Adipose tissue (tissue), 3 donors: ENCODE results near the gene USH1C. TPM values are rescaled to one million over a fixed set of nuclear protein-coding genes. Genes with fewer than 3 reads are reported as not detected.

ENCODE experiments used
- H3K27ac ChIP-seq: one replicate; pipeline ENCODE4 v1.5.1; 2013; ENCODE audit warnings: low read depth, low read length
- WGBS, 3 donors: extraction: QIAGEN DNeasy Blood & Tissue Kit; methylation state at CpG; one replicate each; pipeline ENCODE4 v1.1.7; 2013; 5-methylcytosine and 5-hydroxymethylcytosine counted together
- polyA plus RNA-seq, 3 donors: library from polyadenylated mRNA; stranded (reverse); fragments of 200-250 nt; gene quantifications; one replicate each; pipeline ENCODE4 v1.2.3, GENCODE V29; 2013
- donor health status: healthy with polysubstance abuse.
- donor health status: Bipolar disorder and iron deficiency.
- donor health status: healthy.

The USH1C gene
- polyA plus RNA-seq, 3 donors: 0.67 to 1.8 (median 1.4) TPM

DNA sequence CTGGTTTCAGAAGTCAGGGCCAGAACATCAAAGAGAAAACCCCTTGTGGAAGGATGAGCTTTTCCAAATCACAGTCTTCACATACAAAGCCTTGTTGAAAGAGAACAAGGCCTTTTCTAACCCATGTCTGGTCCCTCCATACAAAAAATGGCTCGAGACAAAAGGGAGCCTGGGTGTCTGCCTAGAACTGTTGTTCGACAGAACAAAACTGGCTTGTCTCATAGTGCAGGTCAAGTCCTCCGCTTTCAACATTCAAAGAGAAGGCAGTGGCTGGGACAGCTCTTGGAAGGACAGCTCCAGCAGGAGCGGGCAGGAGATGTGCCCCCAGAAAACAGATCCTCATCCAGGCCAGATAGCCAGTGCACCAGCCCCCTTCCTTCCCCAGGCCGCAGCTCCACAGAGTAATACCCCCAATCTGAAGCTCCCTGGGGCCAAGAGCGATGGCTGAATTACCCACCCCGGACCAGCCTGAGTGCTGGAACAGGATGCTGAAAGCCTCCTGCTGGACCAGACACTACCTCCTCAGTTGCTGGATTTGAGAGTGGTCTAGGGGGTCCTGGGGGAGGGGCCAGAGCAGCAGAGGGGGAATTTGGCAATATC is 27.6 kb downstream of the USH1C start:
- WGBS, 3 donors: 90 to 92% (median 90%) methylated on average over 7 of the region's 7 CpGs
- no peak overlapping the region for H3K27ac ChIP-seq

DNA sequence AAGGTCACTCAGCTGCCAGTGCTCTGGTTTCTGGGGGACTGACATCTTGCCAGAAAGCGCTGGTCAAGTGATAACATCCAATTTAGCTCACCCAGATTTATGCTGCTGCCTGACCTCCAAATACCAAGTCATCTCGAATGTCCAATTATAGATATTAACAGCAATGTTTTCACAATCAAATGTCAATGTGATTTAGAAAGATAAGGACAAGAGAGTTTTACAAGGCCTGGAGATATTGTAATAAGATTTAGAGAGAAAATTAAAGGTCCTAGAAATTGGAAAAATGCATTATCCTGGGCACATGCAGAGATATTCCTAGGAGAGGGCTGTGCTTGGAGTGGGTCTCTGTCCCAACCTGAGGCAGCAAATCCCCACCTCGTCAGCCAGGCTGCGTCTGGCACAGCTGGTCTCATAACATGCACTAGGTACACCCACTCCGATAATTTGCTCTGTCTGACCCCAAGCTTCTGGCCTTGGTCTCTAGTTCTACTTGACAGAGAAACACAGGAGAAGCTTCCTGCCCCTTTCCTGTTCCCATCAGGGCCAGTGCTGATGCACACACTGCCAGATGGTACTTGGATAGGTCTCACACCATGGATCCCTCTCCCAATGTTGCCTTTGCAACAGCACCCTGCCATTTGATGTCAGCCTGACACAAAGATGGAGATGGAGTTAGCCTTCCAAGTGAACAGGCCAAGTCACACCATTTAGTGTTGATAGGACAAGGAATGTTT is 28.6 kb downstream of the USH1C start:
- WGBS, 3 donors: 67 to 74% (median 72%) methylated on average over 5 of the region's 5 CpGs
- H3K27ac ChIP-seq: no peak overlapping the region

DNA sequence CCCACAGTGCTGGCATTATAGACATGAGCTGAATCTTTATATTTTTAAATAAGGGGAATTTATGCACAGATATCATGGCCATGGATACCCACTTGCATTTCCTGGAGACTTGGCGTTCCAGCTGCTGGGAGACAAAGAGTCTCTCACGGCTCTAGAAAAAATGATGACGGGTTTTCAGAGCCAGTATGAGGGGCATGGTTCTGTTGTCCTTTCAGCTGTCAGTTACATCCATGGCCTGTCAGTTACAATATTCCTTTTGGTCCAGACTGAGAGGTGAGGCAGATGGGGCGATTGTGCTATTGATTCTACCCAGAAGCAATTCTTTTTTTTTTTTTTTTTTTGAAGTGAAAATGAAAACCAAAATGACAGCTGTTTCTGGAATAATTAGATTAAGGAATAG is 29.7 kb downstream of the USH1C start:
- 84 to 86% (median 86%) methylated on average over 4 of the region's 4 CpGs for WGBS, 3 donors
- no peak overlapping the region for H3K27ac ChIP-seq

DNA sequence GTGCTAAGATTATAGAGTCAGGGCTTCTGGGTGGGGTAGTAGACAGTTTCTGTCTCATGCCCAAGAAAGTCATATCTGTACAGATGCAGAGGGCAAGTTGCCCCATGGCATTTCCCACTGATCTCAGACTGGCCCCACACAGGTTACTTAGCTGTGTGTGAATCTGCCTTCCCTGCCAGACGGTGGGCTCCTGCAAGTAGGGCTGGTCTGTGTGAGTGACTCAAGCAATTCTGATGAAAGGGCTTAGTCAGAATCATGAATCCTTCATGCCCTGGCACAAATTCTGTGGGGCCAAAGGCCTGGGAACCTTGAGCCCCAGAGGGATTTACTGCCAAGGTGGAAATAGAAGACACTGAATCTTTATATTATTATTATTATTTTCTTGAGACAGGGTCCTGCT is 30.4 kb downstream of the USH1C start:
- WGBS, 3 donors: 76 to 95% (median 95%) methylated on average over 1 of the region's 1 CpG
- H3K27ac ChIP-seq: no peak overlapping the region

DNA sequence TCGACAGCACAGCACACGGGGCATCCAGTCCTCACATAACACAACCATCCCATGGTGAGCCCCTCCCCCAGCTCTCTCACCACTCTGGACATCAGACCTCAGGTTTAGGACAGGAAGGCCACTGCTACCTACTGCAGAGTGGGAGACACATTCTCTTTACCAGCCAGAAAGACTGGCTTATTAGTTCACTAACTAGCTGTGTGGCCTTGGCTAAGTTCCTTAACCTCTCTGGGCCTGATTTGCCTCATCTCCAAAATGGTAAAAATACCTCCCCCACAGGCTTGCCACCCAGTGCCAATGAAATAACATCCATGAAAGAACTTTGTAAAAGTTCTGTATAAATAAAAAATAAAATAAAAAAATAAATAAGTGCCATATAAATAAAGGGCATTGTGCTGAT is 32.1 kb downstream of the USH1C start:
- WGBS, 3 donors: 42 to 60% (median 51%) methylated on average over 2 of the region's 2 CpGs
- H3K27ac ChIP-seq: no peak overlapping the region

DNA sequence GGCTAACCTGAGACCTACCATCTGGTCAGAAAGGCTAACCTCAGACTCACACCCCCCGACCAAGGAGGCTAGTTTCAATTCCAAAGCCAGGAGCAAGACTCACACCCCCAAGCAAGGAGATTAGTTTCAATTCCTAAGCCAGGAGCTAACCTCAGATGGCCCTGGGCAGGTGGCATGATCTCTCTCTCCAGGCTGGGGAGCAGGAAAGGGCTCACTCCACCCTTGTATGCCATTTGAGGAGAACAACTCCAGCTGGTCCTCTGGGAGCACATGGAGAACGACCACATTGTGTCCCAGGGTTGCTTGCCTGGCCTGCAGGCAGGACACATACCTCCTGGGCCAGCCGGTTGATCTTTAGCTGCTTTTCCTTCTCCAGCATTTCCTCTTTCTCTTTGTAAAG is 32.6 kb downstream of the USH1C start:
- no peak overlapping the region for H3K27ac ChIP-seq
- 46 to 88% (median 57%) methylated on average over 3 of the region's 3 CpGs for WGBS, 3 donors

DNA sequence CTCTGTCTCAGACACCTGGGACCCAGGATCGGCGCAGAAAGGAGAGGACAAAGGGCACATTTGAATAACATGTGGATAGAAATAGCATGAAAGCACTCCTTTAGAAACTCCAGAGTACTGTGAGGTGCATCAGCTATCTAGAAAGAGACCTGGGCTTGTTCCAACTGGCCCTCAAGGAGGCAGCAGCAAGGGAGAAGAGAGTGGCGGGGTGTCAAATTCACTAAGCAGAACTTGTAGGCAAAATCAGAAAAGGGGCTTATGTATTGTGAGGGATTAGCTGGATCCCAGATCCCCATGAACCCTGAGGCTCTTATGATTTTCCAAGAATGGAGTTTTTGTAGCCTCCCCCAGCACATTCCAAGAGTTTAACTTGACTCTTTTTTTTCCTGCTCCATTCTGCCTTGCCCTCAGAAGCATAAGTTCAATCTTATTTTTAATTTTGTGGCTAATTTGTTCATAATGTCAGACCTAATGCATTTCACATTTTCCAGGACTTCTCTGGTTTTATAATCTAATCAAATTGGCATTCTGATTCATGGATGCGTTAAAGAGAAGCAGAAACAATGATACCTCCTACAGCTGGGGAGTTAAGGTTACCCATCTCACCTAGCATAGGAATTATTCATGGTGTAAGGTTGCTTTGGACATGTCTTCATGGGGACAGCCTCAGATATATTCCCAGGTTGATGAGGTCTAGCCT is 33.6 kb downstream of the USH1C start:
- H3K27ac ChIP-seq: no peak overlapping the region
- WGBS, 3 donors: 61 to 88% (median 79%) methylated on average over 4 of the region's 4 CpGs

DNA sequence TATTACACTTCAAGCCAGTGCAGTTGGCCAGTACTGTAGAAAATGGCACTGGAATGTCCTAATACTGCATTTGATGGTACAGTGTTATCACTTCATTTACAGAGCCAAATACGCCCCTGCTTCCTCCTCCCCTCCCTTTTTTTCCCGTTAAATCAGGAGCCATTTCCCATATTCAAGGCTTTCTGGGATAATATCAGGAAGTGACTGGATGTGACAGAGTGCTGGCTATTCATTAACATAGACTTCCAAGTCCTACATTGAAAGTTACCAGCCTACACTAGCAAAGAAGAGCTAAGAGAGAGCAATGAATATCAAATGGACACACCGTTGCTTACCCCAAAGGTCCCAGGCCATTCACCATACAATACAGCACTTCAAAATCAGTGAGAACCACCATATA is 35.4 kb downstream of the USH1C start:
- no peak overlapping the region for H3K27ac ChIP-seq
- 36 to 41% (median 39%) methylated on average over 3 of the region's 3 CpGs for WGBS, 3 donors

DNA sequence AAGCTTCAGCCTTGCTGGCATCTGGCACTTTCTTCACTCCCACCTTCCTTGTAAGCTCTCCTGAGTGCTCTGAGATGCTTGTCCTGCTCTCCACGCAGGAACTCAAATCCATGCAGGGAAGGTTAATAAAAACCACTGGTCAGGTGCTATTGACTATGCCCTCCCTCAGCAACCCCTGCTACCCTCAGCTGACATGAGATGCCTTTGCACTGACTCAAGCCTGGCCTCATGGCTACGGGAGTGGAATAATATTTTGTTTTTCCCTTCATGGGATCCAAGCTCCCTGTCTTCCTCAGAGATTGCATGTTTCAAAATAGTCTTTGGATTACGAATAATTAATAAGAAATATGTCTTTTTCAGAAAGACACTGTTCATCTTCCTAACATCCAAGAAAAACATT is 35.9 kb downstream of the USH1C start:
- no peak overlapping the region for H3K27ac ChIP-seq
- WGBS, 3 donors: 41 to 55% (median 48%) methylated on average over 3 of the region's 3 CpGs

DNA sequence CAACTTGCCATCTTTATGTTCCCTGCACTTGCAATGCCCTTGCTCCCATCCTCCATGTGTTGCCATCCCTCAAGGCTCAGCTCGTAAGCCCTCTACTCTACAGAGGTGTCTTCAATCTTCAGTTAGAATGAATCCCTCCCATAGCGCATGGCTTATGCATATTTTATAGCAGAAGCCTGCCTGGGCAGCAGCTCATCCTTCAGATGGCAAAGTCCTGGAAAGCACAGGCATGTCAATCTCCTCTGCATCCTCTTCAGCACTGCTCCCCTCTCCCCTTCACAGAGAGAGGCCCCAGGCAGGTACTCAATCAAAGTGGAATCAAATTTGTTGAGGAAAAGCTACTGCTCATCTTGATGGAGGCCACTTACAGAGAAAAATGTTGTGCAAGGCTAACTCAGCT is 36.4 kb downstream of the USH1C start:
- 88 to 94% (median 90%) methylated on average over 2 of the region's 2 CpGs for WGBS, 3 donors
- no peak overlapping the region for H3K27ac ChIP-seq

DNA sequence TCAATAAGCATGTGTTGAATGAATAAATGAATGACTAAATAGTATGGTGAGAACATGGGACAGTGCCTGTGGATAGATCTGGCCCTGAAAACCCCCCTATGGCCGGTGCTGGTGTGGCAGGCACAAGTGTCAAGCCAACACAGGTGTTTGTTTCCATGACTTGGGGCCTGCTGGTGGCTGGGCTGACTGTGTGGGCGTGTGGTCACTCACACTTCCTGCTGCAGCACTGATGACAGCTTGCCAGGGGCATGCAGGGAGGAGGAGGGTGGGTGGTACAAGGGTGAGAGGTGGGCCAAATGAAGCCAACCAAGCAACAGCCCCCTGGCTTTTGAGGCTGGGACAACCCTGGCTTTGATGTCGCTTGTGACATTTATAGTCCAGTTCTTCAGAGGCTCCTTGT is 37.3 kb downstream of the USH1C start:
- WGBS, 3 donors: 66 to 77% (median 76%) methylated on average over 3 of the region's 3 CpGs
- H3K27ac ChIP-seq: no peak overlapping the region

DNA sequence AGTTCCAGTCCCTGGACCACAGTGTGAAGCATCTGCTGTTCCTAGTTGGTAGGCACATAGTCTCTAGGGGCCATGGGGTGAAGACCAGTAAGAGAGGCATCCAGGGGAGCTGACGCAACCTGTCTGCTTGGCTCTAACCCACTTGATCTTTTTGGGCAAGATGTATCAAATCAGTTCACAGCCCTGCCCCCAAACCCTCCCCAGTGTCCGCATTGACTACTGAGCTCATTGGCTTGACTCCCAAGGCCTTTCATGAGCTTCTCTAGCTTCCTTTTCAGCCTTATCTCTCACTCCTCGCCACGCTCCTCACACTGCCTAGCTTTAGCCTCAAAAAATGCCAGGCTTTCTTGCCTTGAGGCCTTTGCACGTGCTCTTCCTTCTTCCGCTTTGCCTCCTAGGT is 37.9 kb downstream of the USH1C start:
- WGBS, 3 donors: 79 to 92% (median 86%) methylated on average over 6 of the region's 6 CpGs
- no peak overlapping the region for H3K27ac ChIP-seq

DNA sequence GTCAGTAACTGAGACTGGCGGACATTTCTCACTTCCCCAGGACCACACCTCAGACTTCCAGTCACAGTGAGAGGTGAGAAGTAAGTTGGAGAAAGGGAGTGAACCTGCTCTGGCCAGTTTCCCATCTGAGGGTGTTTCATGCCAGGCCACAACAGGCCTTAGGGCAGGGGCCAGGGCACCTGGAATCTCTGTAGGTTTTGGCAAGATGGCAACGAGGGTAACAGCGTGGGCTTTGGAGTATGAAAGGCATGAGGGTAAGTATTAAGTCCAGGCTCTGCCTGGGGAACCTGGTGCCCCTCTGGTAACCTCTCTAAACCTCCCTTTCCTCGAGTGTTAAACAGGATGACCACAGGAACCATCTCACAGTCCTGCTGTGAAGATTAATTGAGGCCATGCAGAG is 39.1 kb downstream of the USH1C start:
- no peak overlapping the region for H3K27ac ChIP-seq
- 81 to 89% (median 84%) methylated on average over 4 of the region's 4 CpGs for WGBS, 3 donors

DNA sequence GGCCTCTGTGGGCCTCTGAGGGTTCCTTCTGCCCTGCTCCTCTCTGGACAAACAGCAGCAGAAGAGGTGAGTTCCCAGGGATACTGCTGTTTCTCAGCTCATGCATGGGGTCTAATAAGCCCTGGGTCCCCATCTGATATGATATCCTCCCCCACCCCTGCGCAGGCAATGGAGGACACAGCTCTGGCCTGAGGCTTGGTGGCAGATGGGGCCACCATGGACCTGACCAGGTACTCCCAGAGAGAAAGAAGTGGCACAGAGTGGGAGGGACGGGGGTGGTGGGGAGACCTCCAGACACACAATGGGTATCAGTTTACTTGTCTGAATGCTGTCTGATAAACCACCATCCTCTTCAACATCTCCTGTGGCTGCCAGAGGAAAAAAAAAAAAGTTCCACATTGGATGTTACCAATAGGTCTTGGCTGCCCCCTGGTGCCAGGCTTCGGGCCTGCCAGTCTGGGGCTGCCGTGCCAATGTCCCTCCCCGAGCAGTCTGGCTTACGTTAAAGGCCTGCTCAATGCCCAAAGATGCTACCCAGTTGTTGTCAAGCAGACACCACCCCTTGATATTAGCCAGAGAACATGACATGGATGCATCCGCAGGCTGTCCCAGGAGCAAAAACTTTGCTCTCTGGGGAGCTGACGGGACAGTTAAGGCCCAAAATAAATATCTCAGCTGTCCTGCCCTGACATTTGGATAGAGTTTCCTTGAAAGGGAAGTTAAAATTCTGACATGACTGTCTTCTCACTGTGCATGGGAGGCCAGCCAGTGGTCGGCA is 39.7 kb downstream of the USH1C start:
- H3K27ac ChIP-seq: no peak overlapping the region
- 36 to 40% (median 38%) methylated on average over 9 of the region's 9 CpGs for WGBS, 3 donors

DNA sequence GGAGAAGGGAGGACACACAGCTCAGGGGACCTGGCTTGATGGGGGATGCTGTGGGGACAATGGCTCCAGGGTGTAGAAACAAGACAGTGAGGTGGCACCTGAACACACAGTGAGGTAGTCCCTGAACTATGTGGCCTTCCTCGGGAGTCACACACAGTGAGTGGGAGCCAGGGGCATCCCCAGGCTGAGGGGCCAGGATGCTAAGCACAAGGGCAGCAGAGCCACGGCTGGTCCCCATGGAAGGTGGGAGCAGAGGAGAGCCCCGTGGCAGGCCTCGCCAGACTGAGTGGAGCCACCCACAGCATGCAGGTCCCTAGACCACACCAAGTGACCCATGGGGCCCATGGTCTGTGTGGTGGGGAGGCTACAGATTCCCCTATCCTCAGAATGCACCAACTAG is 41.6 kb downstream of the USH1C start:
- H3K27ac ChIP-seq: no peak overlapping the region
- 86 to 94% (median 88%) methylated on average over 4 of the region's 4 CpGs for WGBS, 3 donors

DNA sequence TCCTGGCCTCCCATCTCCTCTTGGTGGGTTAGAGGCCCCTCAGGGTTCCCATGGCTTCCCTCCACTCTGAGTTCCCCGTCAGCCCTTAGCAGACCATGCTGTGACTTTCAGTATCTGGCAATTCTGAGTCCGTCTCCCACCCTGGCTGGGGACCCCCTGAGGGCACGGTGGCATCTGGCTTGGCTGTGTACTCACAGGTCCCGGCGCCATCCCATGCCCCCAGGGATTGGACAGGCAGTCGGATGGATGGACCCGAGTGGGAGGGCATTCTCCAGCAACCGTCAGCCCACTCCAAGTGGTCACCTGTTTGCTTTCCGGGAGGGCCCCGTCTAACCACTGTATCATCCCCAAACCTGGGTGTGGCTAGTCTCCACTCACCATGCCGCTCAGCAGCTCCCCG is 43.5 kb downstream of the USH1C start:
- 89 to 92% (median 91%) methylated on average over 12 of the region's 12 CpGs for WGBS, 3 donors
- H3K27ac ChIP-seq: no peak overlapping the region

DNA sequence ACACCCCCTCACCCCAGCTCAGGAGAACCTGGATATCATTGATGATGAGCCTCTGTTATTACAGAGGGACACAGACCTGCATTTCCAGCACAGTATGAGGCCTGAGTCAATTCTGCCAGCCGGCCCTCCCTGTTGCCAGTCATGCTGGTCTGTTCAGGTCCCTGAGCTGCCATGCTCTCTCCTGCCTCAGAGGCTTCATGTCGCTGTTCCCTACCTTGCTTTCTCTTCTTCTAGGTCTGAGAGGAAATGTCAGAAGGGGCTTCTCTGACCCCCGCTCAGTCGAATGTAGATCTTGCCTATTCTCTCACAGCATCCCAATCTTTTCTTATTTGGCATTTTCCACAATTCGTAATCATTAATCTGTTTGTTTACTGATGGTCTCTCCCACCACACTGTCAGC is 45.7 kb downstream of the USH1C start:
- 81 to 91% (median 87%) methylated on average over 5 of the region's 5 CpGs for WGBS, 3 donors

DNA sequence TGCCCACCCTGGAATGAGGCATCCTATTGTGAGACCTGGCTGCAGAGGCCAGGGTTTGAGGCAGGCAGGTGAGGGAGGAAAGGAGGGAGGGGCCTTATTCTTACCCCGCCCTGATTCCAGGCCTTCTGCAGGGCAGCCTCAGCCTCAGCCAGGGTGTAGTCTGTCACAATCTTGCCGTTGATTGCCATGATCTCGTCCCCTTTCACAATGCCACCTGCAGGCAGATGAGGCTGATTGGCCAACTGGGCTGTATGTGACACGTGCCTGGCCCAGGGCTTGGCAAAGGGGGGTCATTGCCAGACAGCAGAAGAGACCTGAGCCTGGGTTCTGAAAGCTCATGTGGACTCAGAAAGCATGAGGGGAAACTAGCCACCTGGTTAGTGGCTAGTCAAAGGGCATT is 46.2 kb downstream of the USH1C start:
- WGBS, 3 donors: 38 to 55% (median 42%) methylated on average over 4 of the region's 4 CpGs
- no peak overlapping the region for H3K27ac ChIP-seq

More for the DNA sequence above, 45.7 kb downstream of the USH1C start:
- H3K27ac ChIP-seq: no peak overlapping the region

DNA sequence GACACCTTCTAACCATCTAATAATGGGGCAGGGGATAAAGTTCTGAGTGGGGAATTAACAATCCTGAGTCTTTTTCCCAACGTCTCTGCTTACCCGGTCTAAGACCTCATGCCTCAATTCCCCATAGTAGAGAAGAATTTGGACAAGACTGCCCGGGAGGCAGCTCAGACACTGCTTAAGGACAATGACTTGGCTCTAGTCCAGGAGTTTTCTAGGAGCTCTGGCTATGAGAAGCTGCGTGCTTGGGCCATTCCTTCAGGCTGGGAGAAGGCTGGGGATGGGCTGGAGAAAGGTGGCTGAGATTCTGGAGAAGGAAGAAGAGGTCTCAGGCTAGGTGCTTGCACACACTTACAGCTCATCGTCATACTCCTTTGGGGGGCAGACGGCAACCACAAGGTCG is 47.8 kb downstream of the USH1C start:
- no peak overlapping the region for H3K27ac ChIP-seq
- 54 to 64% (median 61%) methylated on average over 7 of the region's 7 CpGs for WGBS, 3 donors
